Vagina (tissue), 2 donors: ENCODE measurements around the gene UPK2. TPM values are rescaled to one million over a fixed set of nuclear protein-coding genes. Genes with fewer than 3 reads are reported as not detected.
"Not testable (repeated sequence)": the region's sequence is repeated elsewhere in the genome, so short reads cannot be mapped to it uniquely, and the experiment has no call there.

Source experiments
- DNase-seq, 2 donors: peaks; one replicate each; pipeline ENCODE4 v3.0.0-alpha.2; 2017; ENCODE audit errors: extremely low spot score in 2 of 2
- H3K27ac ChIP-seq: fragments of 200-600 bp; sonication (generic); one replicate; pipeline ENCODE4 v1.5.1; 2019
- H3K27me3 ChIP-seq: fragments of 200-600 bp; sonication (generic); one replicate; pipeline ENCODE4 v1.5.1; 2019
- H3K36me3 ChIP-seq, 2 donors: fragments of 200-600 bp; sonication (generic); one replicate each; pipeline ENCODE4 v1.5.1; 2017 to 2019
- H3K4me1 ChIP-seq: fragments of 200-600 bp; sonication (generic); one replicate; pipeline ENCODE4 v1.5.1; 2019
- H3K4me3 ChIP-seq, 2 donors: fragments of 200-600 bp; sonication (generic); 1 replicate in 1 of 2; 2 replicates in 1 of 2; pipeline ENCODE4 v1.5.1; 2016 to 2019
- H3K9me3 ChIP-seq: fragments of 200-600 bp; sonication (generic); one replicate; pipeline ENCODE4 v1.5.1; 2019
- CTCF ChIP-seq, 3 experiments: fragments of 450-650 bp in 2 of 3; fragments of 200-600 bp in 1 of 3; sonication (generic) in 1 of 3; IDR thresholded peaks; one replicate each; pipeline ENCODE4 v1.5.1; 2017 to 2019; ENCODE audit warnings: antibody characterized with exemption in 3 of 3, mild to moderate bottlenecking in 2 of 3, moderate library complexity in 2 of 3
- POLR2A ChIP-seq, 2 donors: fragments of 450-650 bp; IDR thresholded peaks; one replicate each; pipeline ENCODE4 v1.6.1; 2017; ENCODE audit warnings: antibody characterized with exemption in 2 of 2, mild to moderate bottlenecking in 2 of 2, moderate library complexity in 2 of 2
- POLR2AphosphoS5 ChIP-seq, 2 donors: sonication (generic); formaldehyde crosslinking; IDR thresholded peaks; one replicate each; pipeline ENCODE4 v1.9.0; 2017; ENCODE audit warnings: antibody characterized with exemption in 2 of 2, mild to moderate bottlenecking in 2 of 2, low read depth in 1 of 2; ENCODE audit not compliant: insufficient read depth in 1 of 2
- intact Hi-C: fragments of 100-400 bp; cut with DNase I; formaldehyde crosslinking; loops from one replicate; pipeline ENCODE4 v1.15.1; 2023
- total RNA-seq: library from RNA; depleted of rRNA; stranded (reverse); fragments of >200 nt; gene quantifications from one replicate; pipeline ENCODE4 v1.2.3, GENCODE V29; 2016

The UPK2 gene
- total RNA-seq, 1 donor from 2014 or later: not detected

DNA sequence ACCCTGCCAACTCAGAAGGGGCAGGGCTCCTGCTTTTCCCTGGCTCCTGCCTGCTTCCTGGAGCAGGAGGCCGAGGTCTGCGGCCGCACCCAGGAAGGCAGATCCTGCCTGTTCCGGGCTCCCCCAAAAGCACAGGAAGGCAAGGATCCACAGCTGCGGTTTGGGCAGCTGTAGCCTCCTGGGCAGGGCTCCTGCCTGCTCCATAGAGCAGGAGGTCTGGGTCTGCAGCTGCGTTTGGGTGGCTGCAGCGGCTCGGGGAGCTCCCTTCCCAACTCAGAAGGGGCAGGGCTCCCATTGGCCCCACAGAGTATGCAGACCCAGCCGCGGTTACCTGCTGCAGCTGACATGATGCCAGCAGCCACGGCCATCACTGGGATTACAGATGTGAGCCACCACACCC, 5.5 kb downstream of the UPK2 start:
- H3K4me1 ChIP-seq: no peaks in the 10 kb centered on the region

DNA sequence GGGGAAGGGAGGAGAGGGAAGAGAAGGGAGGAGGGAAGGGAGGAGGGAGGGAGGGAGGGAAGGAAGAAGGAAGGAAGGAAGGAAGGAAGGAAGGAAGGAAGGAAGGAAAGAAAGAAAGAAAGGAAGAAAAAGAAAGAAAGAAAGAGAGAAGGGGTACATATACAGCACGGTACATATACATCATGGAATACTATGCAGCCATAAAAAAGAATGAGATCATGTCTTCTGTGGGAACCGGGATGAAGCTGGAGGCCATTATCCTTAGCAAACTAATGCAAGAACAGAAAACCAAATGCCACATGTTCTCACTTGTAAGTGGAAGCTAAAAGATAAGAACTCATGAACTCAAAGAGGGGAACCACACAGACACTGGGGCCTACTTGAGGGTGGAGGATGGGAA, 13.4 kb downstream of the UPK2 start:
- DNase-seq, H3K4me3 ChIP-seq, H3K9me3 ChIP-seq, H3K27ac ChIP-seq, H3K27me3 ChIP-seq, H3K36me3 ChIP-seq, intact Hi-C loops, H3K4me1 ChIP-seq: not testable (repeated sequence)

More for the DNA sequence above, 5.5 kb downstream of the UPK2 start:
- intact Hi-C loops: no loop called here
- TF ChIP-seq POLR2A (IDR thresholded peaks at IDR 0.05) (no peak), CTCF (IDR thresholded peaks at IDR 0.05) (no peak), POLR2AphosphoS5 (IDR thresholded peaks at IDR 0.05; ENCODE audit: insufficient read depth in 1 of 2, low read depth in 1 of 2) (no peak)
- Histone ChIP-seq H3K4me3 (no peak overlapping the region), H3K9me3 (no peaks in the 10 kb centered on the region), H3K27ac (no peak overlapping the region), H3K36me3 (no peaks in the 10 kb centered on the region), H3K27me3 (no peaks in the 10 kb centered on the region)
- DNase-seq: no peak

GRCh38 chr11:118971646-118972045, 15.5 kb downstream of the UPK2 start, which contains the start of gene FOXR1:
Gene FOXR1 (plus strand): TSS chr11:118971761. CDS start chr11:118971932, 171 bp downstream.
- Histone ChIP-seq H3K27me3 (no peaks in the 10 kb centered on the region), H3K4me1 (no peaks in the 10 kb centered on the region), H3K36me3 (no peaks in the 10 kb centered on the region), H3K9me3 (no peaks in the 10 kb centered on the region), H3K27ac (no peak within 1 kb of the TSS), H3K4me3 (no peak within 1 kb of the TSS)
- TF ChIP-seq POLR2AphosphoS5 (IDR thresholded peaks at IDR 0.05; ENCODE audit: insufficient read depth in 1 of 2, low read depth in 1 of 2) (no peak), CTCF (IDR thresholded peaks at IDR 0.05) (no peak), POLR2A (IDR thresholded peaks at IDR 0.05) (no peak)
- DNase-seq: no peak
- intact Hi-C loops: no loop called here

DNA sequence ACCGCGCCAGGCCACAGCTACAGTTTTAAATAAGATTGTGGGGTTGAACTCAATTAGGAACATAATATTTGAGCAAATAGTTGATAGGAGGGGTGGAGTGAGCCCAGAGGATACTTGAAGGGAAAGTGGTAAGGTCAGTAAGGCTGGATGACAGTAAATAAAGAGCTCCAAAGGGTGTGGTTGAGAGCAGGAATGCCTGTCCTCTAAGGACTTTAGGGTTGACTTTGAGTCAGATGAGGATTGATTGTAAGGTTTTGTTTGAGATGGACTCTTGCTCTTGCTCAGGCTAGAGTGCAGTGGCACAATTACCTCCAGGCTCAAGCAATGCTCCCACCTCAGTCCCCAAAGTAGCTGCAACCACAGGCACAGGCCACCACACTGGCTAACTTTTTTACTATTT, 17.9 kb downstream of the UPK2 start:
- Histone ChIP-seq H3K4me3 (no peak overlapping the region), H3K27ac (no peak overlapping the region), H3K4me1 (no peaks in the 10 kb centered on the region), H3K36me3 (no peaks in the 10 kb centered on the region), H3K9me3 (no peaks in the 10 kb centered on the region), H3K27me3 (no peaks in the 10 kb centered on the region)
- TF ChIP-seq CTCF (IDR thresholded peaks at IDR 0.05) (no peak), POLR2A (IDR thresholded peaks at IDR 0.05) (no peak), POLR2AphosphoS5 (IDR thresholded peaks at IDR 0.05; ENCODE audit: insufficient read depth in 1 of 2, low read depth in 1 of 2) (no peak)
- intact Hi-C loops: no loop called here
- no peak for DNase-seq

DNA sequence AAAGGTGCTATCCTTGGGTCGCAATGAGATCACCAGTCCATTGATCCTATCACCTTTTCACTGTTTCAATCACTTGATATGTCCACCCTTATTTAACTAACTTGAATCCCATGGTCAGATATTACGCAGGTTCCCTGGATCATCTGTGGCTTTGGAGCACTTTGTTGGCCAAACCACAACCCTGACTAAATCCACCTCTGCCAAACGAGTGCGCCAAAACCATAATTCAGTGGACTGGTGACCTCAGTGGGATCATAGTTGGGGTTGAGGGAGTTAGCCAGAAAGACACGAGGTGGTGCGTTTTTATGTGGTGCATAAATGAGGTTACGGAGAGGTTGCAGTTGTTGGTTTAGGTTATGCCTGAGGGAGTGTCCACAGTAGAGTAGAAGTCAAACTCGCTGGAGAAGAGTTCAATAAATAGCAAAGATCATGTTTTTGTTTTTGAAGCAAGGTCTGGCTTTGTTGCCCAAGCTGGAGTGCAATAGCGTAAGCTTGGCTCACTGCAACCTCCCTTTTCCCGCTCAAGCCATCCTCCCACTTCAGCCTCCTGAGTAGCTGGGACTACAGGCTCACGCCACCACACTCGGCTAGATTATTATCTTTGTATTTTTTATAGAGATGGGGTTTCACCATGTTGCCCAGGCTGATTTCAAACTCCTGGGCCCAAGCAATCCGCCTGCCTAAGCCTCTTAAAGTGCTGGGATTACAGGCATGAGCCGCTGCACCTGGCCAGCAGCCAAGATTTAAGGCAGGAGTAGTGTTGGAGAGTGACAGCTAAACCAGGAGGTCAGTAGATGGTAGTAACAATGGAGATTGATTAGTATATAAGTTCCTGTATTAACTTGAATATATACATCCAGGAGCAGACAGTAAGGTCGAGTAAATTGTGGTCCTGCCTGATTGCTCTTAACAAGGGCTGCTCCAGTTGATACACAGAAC, 19.9 kb downstream of the UPK2 start:
- H3K27me3 ChIP-seq: no peaks in the 10 kb centered on the region
- no peak for DNase-seq
- H3K4me3 ChIP-seq: no peak overlapping the region
- TF ChIP-seq POLR2A (IDR thresholded peaks at IDR 0.05) (no peak), POLR2AphosphoS5 (IDR thresholded peaks at IDR 0.05; ENCODE audit: insufficient read depth in 1 of 2, low read depth in 1 of 2) (no peak), CTCF (IDR thresholded peaks at IDR 0.05) (no peak)
- intact Hi-C loops: no loop called here
- H3K4me1 ChIP-seq: no peaks in the 10 kb centered on the region
- H3K27ac ChIP-seq: no peak overlapping the region
- no peaks in the 10 kb centered on the region for H3K36me3 ChIP-seq
- H3K9me3 ChIP-seq: no peaks in the 10 kb centered on the region
